ENCODE data around the gene ANKRD7. TPM values are rescaled to one million over a fixed set of nuclear protein-coding genes. Genes with fewer than 3 reads are reported as not detected.

Gene ANKRD7
- total RNA-seq, 4 donors from 2014 or later: 0.57 to 1.2 (median 0.90) TPM

GRCh38 chr7:118194571-118194970, 29.9 kb upstream of the ANKRD7 start:
- 87% methylated on average over 2 of the region's 2 CpGs for WGBS

GRCh38 chr7:118195837-118196474, 28.5 kb upstream of the ANKRD7 start:
- Histone ChIP-seq H3K9me3 (no peaks in the 10 kb centered on the region), H3K4me1 (no peaks in the 10 kb centered on the region), H3K27me3 (no peaks in the 10 kb centered on the region), H3K27ac (replicated peaks in 1 of 4) (peak overlapping the region in 1 of 4 donors; percentile 15), H3K4me3 (no peak overlapping the region), H3K36me3 (peaks cover 0 to 23% (median 11%) of the 10 kb centered on the region in 4 donors)
- intact Hi-C loops (cut with DNase I): loop anchor here (5.0 kb wide), 1 partner anchor 444 kb away; no protein-coding TSS in a partner anchor
- WGBS: 54% methylated on average over 6 of the region's 6 CpGs
- TF ChIP-seq POLR2AphosphoS5 (IDR thresholded peaks at IDR 0.05): no peak
- TF ChIP-seq POLR2A (IDR thresholded peaks at IDR 0.05; ENCODE audit: low read depth): no peak
- no peak for TF ChIP-seq EP300 (IDR thresholded peaks at IDR 0.05)
- TF ChIP-seq CTCF (IDR thresholded peaks at IDR 0.05): peak; percentile 58 to 76 (median 62)
- no peak for DNase-seq (ENCODE audit: extremely low spot score)

More at GRCh38 chr7:118194571-118194970, 29.9 kb upstream of the ANKRD7 start:
- no peak for DNase-seq (ENCODE audit: extremely low spot score)
- no peaks in the 10 kb centered on the region for H3K4me1 ChIP-seq
- no peak overlapping the region for H3K4me3 ChIP-seq
- no peak overlapping the region for H3K27ac ChIP-seq (replicated peaks in 1 of 4)
- no peak for TF ChIP-seq POLR2AphosphoS5 (IDR thresholded peaks at IDR 0.05)
- TF ChIP-seq POLR2A (IDR thresholded peaks at IDR 0.05; ENCODE audit: low read depth): no peak
- TF ChIP-seq CTCF (IDR thresholded peaks at IDR 0.05): no peak
- no peak for TF ChIP-seq EP300 (IDR thresholded peaks at IDR 0.05)
- peaks cover 2 to 36% (median 19%) of the 10 kb centered on the region in 4 donors for H3K36me3 ChIP-seq
- no peaks in the 10 kb centered on the region for H3K9me3 ChIP-seq
- no peaks in the 10 kb centered on the region for H3K27me3 ChIP-seq
- intact Hi-C loops (cut with DNase I): no loop called here

GRCh38 chr7:118202061-118202460, 22.4 kb upstream of the ANKRD7 start:
- WGBS: 67% methylated on average over 2 of the region's 2 CpGs
- Histone ChIP-seq H3K4me3 (no peak overlapping the region), H3K27me3 (no peaks in the 10 kb centered on the region), H3K36me3 (no peaks in the 10 kb centered on the region), H3K4me1 (no peaks in the 10 kb centered on the region), H3K9me3 (no peaks in the 10 kb centered on the region), H3K27ac (replicated peaks in 1 of 4) (no peak overlapping the region)
- TF ChIP-seq POLR2AphosphoS5 (IDR thresholded peaks at IDR 0.05) (no peak), EP300 (IDR thresholded peaks at IDR 0.05) (no peak), POLR2A (IDR thresholded peaks at IDR 0.05; ENCODE audit: low read depth) (no peak), CTCF (IDR thresholded peaks at IDR 0.05) (no peak)
- DNase-seq (ENCODE audit: extremely low spot score): no peak
- intact Hi-C loops (cut with DNase I): no loop called here

- intact Hi-C loops (cut with DNase I): no loop called here
- Histone ChIP-seq H3K36me3 (no peaks in the 10 kb centered on the region), H3K27ac (replicated peaks in 1 of 4) (peak overlapping the region; percentile 50 to 68 (median 64)), H3K4me3 (peak overlapping the region; percentile 56 to 74 (median 62)), H3K27me3 (no peaks in the 10 kb centered on the region), H3K4me1 (peaks cover 0 to 15% (median 11%) of the 10 kb centered on the region in 4 donors), H3K9me3 (no peaks in the 10 kb centered on the region)
- 17% methylated on average over 40 of the region's 49 CpGs for WGBS
- TF ChIP-seq EP300 (IDR thresholded peaks at IDR 0.05): no peak
- TF ChIP-seq POLR2AphosphoS5 (IDR thresholded peaks at IDR 0.05): peak; percentile 61 to 80
- no peak for DNase-seq (ENCODE audit: extremely low spot score)
Measured at GRCh38 chr7:118214051-118214832, 10.3 kb upstream of the ANKRD7 start.

GRCh38 chr7:118214833-118215182, 9.7 kb upstream of the ANKRD7 start:
- peak overlapping the region; percentile 50 to 68 (median 64) for H3K27ac ChIP-seq (replicated peaks in 1 of 4)
- H3K4me1 ChIP-seq: peaks cover 0 to 15% (median 11%) of the 10 kb centered on the region in 4 donors
- H3K4me3 ChIP-seq: peak overlapping the region; percentile 56 to 74 (median 62)
- H3K36me3 ChIP-seq: no peaks in the 10 kb centered on the region
- WGBS: 35% methylated on average over 3 of the region's 3 CpGs
- no peak for DNase-seq (ENCODE audit: extremely low spot score)
- TF ChIP-seq POLR2A (IDR thresholded peaks at IDR 0.05; ENCODE audit: low read depth) (no peak), EP300 (IDR thresholded peaks at IDR 0.05) (no peak), CTCF (IDR thresholded peaks at IDR 0.05) (no peak), POLR2AphosphoS5 (IDR thresholded peaks at IDR 0.05) (no peak)
- H3K9me3 ChIP-seq: no peaks in the 10 kb centered on the region
- intact Hi-C loops (cut with DNase I): no loop called here
- no peaks in the 10 kb centered on the region for H3K27me3 ChIP-seq

Measured in esophagus muscularis mucosa (tissue), 4 donors.